Neural cell (in vitro differentiated cells): ENCODE measurements around the gene SEC16A.

ENCODE experiments used
- POLR2AphosphoS5 ChIP-seq: IDR thresholded peaks from 2 replicates; pipeline ENCODE4 v1.6.1; 2012
- TF ChIP-seq, protein P1 (sequence below): IDR thresholded peaks from 2 replicates; pipeline ENCODE4 v1.6.1; 2012; ENCODE audit warnings: borderline replicate concordance

DNA sequence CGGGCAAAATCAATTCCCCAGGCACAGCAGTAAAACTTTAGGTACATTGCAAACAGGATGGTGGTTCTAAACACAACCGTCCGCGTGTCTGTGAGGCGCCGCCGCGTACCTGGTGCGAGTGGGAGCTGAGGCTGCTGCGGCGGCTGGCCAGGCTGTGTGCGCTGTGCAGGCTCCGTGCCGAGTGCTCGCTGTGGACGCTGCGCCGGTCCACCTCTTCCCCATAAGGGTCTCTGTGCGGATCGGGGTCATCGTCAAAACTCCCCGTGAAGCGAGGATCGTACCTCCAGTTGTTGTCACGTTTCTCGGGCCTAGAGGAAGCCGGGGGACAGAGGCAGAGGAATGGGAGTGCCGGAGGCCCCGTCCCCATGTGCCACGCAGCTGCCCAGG is 16.7 kb downstream of the SEC16A start:
- TF ChIP-seq, protein P1, sequence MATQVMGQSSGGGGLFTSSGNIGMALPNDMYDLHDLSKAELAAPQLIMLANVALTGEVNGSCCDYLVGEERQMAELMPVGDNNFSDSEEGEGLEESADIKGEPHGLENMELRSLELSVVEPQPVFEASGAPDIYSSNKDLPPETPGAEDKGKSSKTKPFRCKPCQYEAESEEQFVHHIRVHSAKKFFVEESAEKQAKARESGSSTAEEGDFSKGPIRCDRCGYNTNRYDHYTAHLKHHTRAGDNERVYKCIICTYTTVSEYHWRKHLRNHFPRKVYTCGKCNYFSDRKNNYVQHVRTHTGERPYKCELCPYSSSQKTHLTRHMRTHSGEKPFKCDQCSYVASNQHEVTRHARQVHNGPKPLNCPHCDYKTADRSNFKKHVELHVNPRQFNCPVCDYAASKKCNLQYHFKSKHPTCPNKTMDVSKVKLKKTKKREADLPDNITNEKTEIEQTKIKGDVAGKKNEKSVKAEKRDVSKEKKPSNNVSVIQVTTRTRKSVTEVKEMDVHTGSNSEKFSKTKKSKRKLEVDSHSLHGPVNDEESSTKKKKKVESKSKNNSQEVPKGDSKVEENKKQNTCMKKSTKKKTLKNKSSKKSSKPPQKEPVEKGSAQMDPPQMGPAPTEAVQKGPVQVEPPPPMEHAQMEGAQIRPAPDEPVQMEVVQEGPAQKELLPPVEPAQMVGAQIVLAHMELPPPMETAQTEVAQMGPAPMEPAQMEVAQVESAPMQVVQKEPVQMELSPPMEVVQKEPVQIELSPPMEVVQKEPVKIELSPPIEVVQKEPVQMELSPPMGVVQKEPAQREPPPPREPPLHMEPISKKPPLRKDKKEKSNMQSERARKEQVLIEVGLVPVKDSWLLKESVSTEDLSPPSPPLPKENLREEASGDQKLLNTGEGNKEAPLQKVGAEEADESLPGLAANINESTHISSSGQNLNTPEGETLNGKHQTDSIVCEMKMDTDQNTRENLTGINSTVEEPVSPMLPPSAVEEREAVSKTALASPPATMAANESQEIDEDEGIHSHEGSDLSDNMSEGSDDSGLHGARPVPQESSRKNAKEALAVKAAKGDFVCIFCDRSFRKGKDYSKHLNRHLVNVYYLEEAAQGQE, result no peak
- no peak for TF ChIP-seq POLR2AphosphoS5
